Mesenchymal stem cell (in vitro differentiated cells and primary cell): ENCODE data around the gene COG7.

Experiments used
- DNase-seq: peaks from one replicate; pipeline ENCODE4 v3.0.0-alpha.2; 2013
- H2AFZ ChIP-seq: one replicate; pipeline ENCODE4 v1.6.1; 2013; ENCODE audit warnings: low read depth, mild to moderate bottlenecking, control low read depth, inconsistent platforms, low read length, moderate library complexity
- H2AK5ac ChIP-seq: 2 replicates; pipeline ENCODE4 v1.6.1; 2013; ENCODE audit warnings: low read length, moderate library complexity, mild to moderate bottlenecking, inconsistent platforms; ENCODE audit not compliant: severe bottlenecking
- H2BK120ac ChIP-seq: one replicate; pipeline ENCODE4 v1.6.1; 2013; ENCODE audit warnings: low read depth, mild to moderate bottlenecking, inconsistent platforms, low read length, moderate library complexity
- H2BK12ac ChIP-seq, 2 experiments: one replicate each; pipeline ENCODE4 v1.6.1; 2013; ENCODE audit warnings: inconsistent platforms in 2 of 2, low read length in 2 of 2, mild to moderate bottlenecking in 2 of 2, moderate library complexity in 2 of 2, control low read depth in 1 of 2
- H2BK15ac ChIP-seq: one replicate; pipeline ENCODE4 v1.6.1; 2013; ENCODE audit warnings: mild to moderate bottlenecking, low read depth, inconsistent platforms; ENCODE audit not compliant: poor library complexity, severe bottlenecking
- H2BK5ac ChIP-seq: 2 replicates; pipeline ENCODE4 v1.6.1; 2013; ENCODE audit warnings: low read depth, mild to moderate bottlenecking, low read length, control low read depth, inconsistent platforms; ENCODE audit not compliant: poor library complexity, severe bottlenecking
- H3K14ac ChIP-seq, 2 experiments: one replicate each; pipeline ENCODE4 v1.6.1; 2013; ENCODE audit warnings: inconsistent platforms in 2 of 2, low read length in 2 of 2, control low read depth in 1 of 2, mild to moderate bottlenecking in 1 of 2, moderate library complexity in 1 of 2
- H3K18ac ChIP-seq, 2 experiments: one replicate each; pipeline ENCODE4 v1.6.1; 2013; ENCODE audit warnings: inconsistent platforms in 2 of 2, low read length in 2 of 2, control low read depth in 1 of 2, low read depth in 1 of 2, mild to moderate bottlenecking in 1 of 2
- H3K23ac ChIP-seq, 2 experiments: one replicate each; pipeline ENCODE4 v1.6.1; 2013; ENCODE audit warnings: inconsistent platforms in 2 of 2, low read length in 2 of 2, mild to moderate bottlenecking in 2 of 2, moderate library complexity in 2 of 2, control low read depth in 1 of 2
- H3K27ac ChIP-seq: 2 replicates; pipeline ENCODE4 v1.5.1; 2013; ENCODE audit warnings: mild to moderate bottlenecking, moderate library complexity, low read length, control low read depth, inconsistent platforms; ENCODE audit not compliant: poor library complexity, severe bottlenecking
- H3K27me3 ChIP-seq, 2 experiments: 2 replicates each; pipeline versions ENCODE4 v1.6.1 to v1.7.0; 2013; ENCODE audit warnings: low read length in 2 of 2, mild to moderate bottlenecking in 2 of 2, moderate library complexity in 2 of 2, control low read depth in 1 of 2, inconsistent platforms in 1 of 2; ENCODE audit not compliant: control insufficient read depth in 1 of 2, insufficient read depth in 1 of 2
- H3K36me3 ChIP-seq, 2 experiments: 2 replicates each; pipeline versions ENCODE4 v1.6.1 to v1.7.0; 2013; ENCODE audit warnings: low read length in 2 of 2, control low read depth in 1 of 2, inconsistent platforms in 1 of 2, low read depth in 1 of 2, mild to moderate bottlenecking in 1 of 2; ENCODE audit not compliant: insufficient read depth in 2 of 2, control insufficient read depth in 1 of 2
- H3K4ac ChIP-seq, 2 experiments: one replicate each; pipeline ENCODE4 v1.6.1; 2013; ENCODE audit warnings: inconsistent platforms in 2 of 2, low read length in 2 of 2, mild to moderate bottlenecking in 2 of 2, moderate library complexity in 2 of 2, control low read depth in 1 of 2, low read depth in 1 of 2
- H3K4me1 ChIP-seq: 2 replicates; pipeline ENCODE4 v1.6.1; 2013; ENCODE audit warnings: low read depth, low read length, control low read depth; ENCODE audit not compliant: control insufficient read depth, insufficient read depth
- H3K4me2 ChIP-seq: 2 replicates; pipeline ENCODE4 v1.6.1; 2013; ENCODE audit warnings: low read length, mild to moderate bottlenecking, inconsistent platforms; ENCODE audit not compliant: poor library complexity, severe bottlenecking
- H3K4me3 ChIP-seq, 2 experiments: 2 replicates each; pipeline versions ENCODE4 v1.5.1 to v1.7.0; 2013; ENCODE audit warnings: low read length in 2 of 2, mild to moderate bottlenecking in 2 of 2, control low read depth in 1 of 2, low read depth in 1 of 2; ENCODE audit not compliant: insufficient read depth in 1 of 2
- H3K79me1 ChIP-seq: replicated peaks from 2 replicates; pipeline ENCODE4 v1.6.1; 2013; ENCODE audit warnings: mild to moderate bottlenecking, control low read depth, low read length, inconsistent platforms; ENCODE audit not compliant: poor library complexity, severe bottlenecking
- H3K9ac ChIP-seq: 2 replicates; pipeline ENCODE4 v1.7.0; 2013; ENCODE audit warnings: mild to moderate bottlenecking, low read length, moderate library complexity
- H3K9me3 ChIP-seq: 2 replicates; pipeline ENCODE4 v1.7.0; 2013; ENCODE audit warnings: mild to moderate bottlenecking, low read length; ENCODE audit not compliant: control insufficient read depth
- H4K8ac ChIP-seq: one replicate; pipeline ENCODE4 v1.6.1; 2013; ENCODE audit warnings: inconsistent platforms, mild to moderate bottlenecking, low read length, moderate library complexity
- H4K91ac ChIP-seq: one replicate; pipeline ENCODE4 v1.6.1; 2013; ENCODE audit warnings: mild to moderate bottlenecking, low read length, inconsistent platforms
- WGBS: methylation state at CpG from one replicate; pipeline ENCODE4 v1.1.7; 2013; ENCODE audit warnings: mixed read lengths; 5-methylcytosine and 5-hydroxymethylcytosine counted together

Gene COG7

GRCh38 chr16:23406024-23406423 lies 47.0 kb downstream of the COG7 start:
- 97% methylated on average over 2 of the region's 2 CpGs for WGBS
- peaks cover 41 to 84% of the 10 kb centered on the region in 2 experiments for H3K36me3 ChIP-seq
- no peak overlapping the region for H2BK120ac ChIP-seq
- H3K18ac ChIP-seq: no peak overlapping the region
- H3K27ac ChIP-seq: no peak overlapping the region
- no peak overlapping the region for H3K14ac ChIP-seq
- peaks cover 19% of the 10 kb centered on the region for H3K4me1 ChIP-seq
- H3K9ac ChIP-seq: no peak overlapping the region
- H4K91ac ChIP-seq: no peak overlapping the region
- H2BK5ac ChIP-seq: no peak overlapping the region
- H4K8ac ChIP-seq: no peak overlapping the region
- no peak overlapping the region for H2BK15ac ChIP-seq
- no peak overlapping the region for H2BK12ac ChIP-seq
- no peak overlapping the region for H3K4ac ChIP-seq
- no peak overlapping the region for H2AK5ac ChIP-seq
- H3K79me1 ChIP-seq: peaks cover 3% of the 10 kb centered on the region
- H3K27me3 ChIP-seq: no peaks in the 10 kb centered on the region
- no peaks in the 10 kb centered on the region for H3K9me3 ChIP-seq
- H2AFZ ChIP-seq: no peak overlapping the region
- DNase-seq: no peak
- H3K4me3 ChIP-seq: no peak overlapping the region
- H3K23ac ChIP-seq: no peak overlapping the region
- H3K4me2 ChIP-seq: no peak overlapping the region

GRCh38 chr16:23403547-23403946 lies 49.4 kb downstream of the COG7 start:
- H3K23ac ChIP-seq: no peak overlapping the region
- peaks cover 8% of the 10 kb centered on the region for H3K4me1 ChIP-seq
- H3K4ac ChIP-seq: no peak overlapping the region
- H2AK5ac ChIP-seq: no peak overlapping the region
- H2BK5ac ChIP-seq: no peak overlapping the region
- H3K27ac ChIP-seq: no peak overlapping the region
- H4K8ac ChIP-seq: no peak overlapping the region
- no peak overlapping the region for H4K91ac ChIP-seq
- H3K4me2 ChIP-seq: no peak overlapping the region
- no peak overlapping the region for H3K9ac ChIP-seq
- no peak overlapping the region for H2AFZ ChIP-seq
- H3K9me3 ChIP-seq: no peaks in the 10 kb centered on the region
- H3K14ac ChIP-seq: no peak overlapping the region
- no peak overlapping the region for H3K18ac ChIP-seq
- no peaks in the 10 kb centered on the region for H3K27me3 ChIP-seq
- no peak overlapping the region for H2BK12ac ChIP-seq
- H3K4me3 ChIP-seq: no peak overlapping the region
- H2BK15ac ChIP-seq: no peak overlapping the region
- DNase-seq: no peak
- 93% methylated on average over 11 of the region's 11 CpGs for WGBS
- peaks cover 56 to 89% of the 10 kb centered on the region in 2 experiments for H3K36me3 ChIP-seq
- peaks cover 6% of the 10 kb centered on the region for H3K79me1 ChIP-seq
- H2BK120ac ChIP-seq: no peak overlapping the region

- H3K23ac ChIP-seq: no peak overlapping the region
- H2BK120ac ChIP-seq: no peak overlapping the region
- H3K4me2 ChIP-seq: no peak overlapping the region
- no peak overlapping the region for H4K91ac ChIP-seq
- no peak overlapping the region for H2AFZ ChIP-seq
- H2AK5ac ChIP-seq: no peak overlapping the region
- no peak overlapping the region for H3K18ac ChIP-seq
- no peak overlapping the region for H3K14ac ChIP-seq
- no peak overlapping the region for H3K4ac ChIP-seq
- H3K9me3 ChIP-seq: no peaks in the 10 kb centered on the region
- H3K4me3 ChIP-seq: no peak overlapping the region
- H3K27me3 ChIP-seq: no peaks in the 10 kb centered on the region
- H4K8ac ChIP-seq: no peak overlapping the region
- whole genome bisulfite sequencing: 100% methylated on average over 2 of the region's 2 CpGs
- H3K27ac ChIP-seq: no peak overlapping the region
- H3K4me1 ChIP-seq: peaks cover 8% of the 10 kb centered on the region
- no peak overlapping the region for H2BK15ac ChIP-seq
- no peak overlapping the region for H3K9ac ChIP-seq
- peaks cover 63 to 95% of the 10 kb centered on the region in 2 experiments for H3K36me3 ChIP-seq
- H2BK5ac ChIP-seq: no peak overlapping the region
- no peak overlapping the region for H2BK12ac ChIP-seq
- peaks cover 6% of the 10 kb centered on the region for H3K79me1 ChIP-seq
- DNase-seq: no peak
Measured at GRCh38 chr16:23402100-23402499, 50.9 kb downstream of the COG7 start.

GRCh38 chr16:23401139-23401538 lies 51.9 kb downstream of the COG7 start:
- no peak overlapping the region for H3K9ac ChIP-seq
- no peak overlapping the region for H3K4me3 ChIP-seq
- no peak overlapping the region for H3K4me2 ChIP-seq
- no peak for DNase-seq
- H2BK5ac ChIP-seq: no peak overlapping the region
- H3K4me1 ChIP-seq: peaks cover 8% of the 10 kb centered on the region
- H3K79me1 ChIP-seq: peaks cover 5% of the 10 kb centered on the region
- no peak overlapping the region for H2BK15ac ChIP-seq
- no peak overlapping the region for H3K14ac ChIP-seq
- no peak overlapping the region for H2BK12ac ChIP-seq
- no peak overlapping the region for H2AFZ ChIP-seq
- no peaks in the 10 kb centered on the region for H3K9me3 ChIP-seq
- no peak overlapping the region for H4K8ac ChIP-seq
- H3K23ac ChIP-seq: no peak overlapping the region
- WGBS: 82% methylated on average over 6 of the region's 8 CpGs
- no peak overlapping the region for H4K91ac ChIP-seq
- no peak overlapping the region for H3K18ac ChIP-seq
- no peaks in the 10 kb centered on the region for H3K27me3 ChIP-seq
- peaks cover 64 to 93% of the 10 kb centered on the region in 2 experiments for H3K36me3 ChIP-seq
- no peak overlapping the region for H2AK5ac ChIP-seq
- no peak overlapping the region for H2BK120ac ChIP-seq
- no peak overlapping the region for H3K4ac ChIP-seq
- H3K27ac ChIP-seq: no peak overlapping the region
